Measurements from ENCODE around the gene GALNT18. TPM values are rescaled to one million over a fixed set of nuclear protein-coding genes. Genes with fewer than 3 reads are reported as not detected.

Gene GALNT18
- total and polyA plus RNA-seq, 5 donors = 17.5 to 32.2 (median 21.0) TPM

- WGBS = 45% methylated on average over 1 of the region's 1 CpG
- H3K27ac ChIP-seq (ENCODE audit: low read length) = peak overlapping the region; percentile 56
Measured at GRCh38 chr11:11588891-11589290, 32.9 kb downstream of the GALNT18 start.

DNA sequence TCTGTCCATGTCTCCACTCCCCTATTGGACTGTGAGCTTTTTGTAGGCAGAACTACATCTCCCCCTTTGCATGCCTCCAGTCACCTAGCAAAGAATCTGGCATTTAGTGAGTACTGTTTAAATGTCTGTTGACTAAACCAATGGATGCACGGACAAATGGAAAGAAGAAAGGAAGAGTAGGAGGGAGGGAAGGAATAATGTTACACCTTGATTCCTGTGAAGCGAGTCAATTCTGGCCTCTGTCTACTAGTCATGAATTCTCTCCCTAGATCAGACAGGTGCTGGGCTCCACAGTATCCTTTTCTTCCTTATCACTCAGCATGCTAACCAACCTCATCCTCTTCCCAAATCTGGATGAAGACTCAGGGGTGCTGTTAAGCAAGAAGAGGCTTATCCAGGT, 33.6 kb downstream of the GALNT18 start:
- ATAC-seq = no peak
- H3K27ac ChIP-seq (ENCODE audit: low read length) = no peak overlapping the region
- peaks cover 14% of the 10 kb centered on the region for H3K4me1 ChIP-seq (ENCODE audit: control insufficient read depth, insufficient read depth, low read length)
- 91% methylated on average over 2 of the region's 2 CpGs for WGBS
- no peaks in the 10 kb centered on the region for H3K27me3 ChIP-seq (ENCODE audit: control insufficient read depth, insufficient read depth)
- H3K4me3 ChIP-seq (ENCODE audit: low read length) = no peak overlapping the region
- intact Hi-C loops (cut with DNase I) = no loop called here
- no peaks in the 10 kb centered on the region for H3K9me3 ChIP-seq (ENCODE audit: control insufficient read depth, low read length)
- no peak for DNase-seq

More at GRCh38 chr11:11588891-11589290, 32.9 kb downstream of the GALNT18 start:
- intact Hi-C loops (cut with DNase I) = no loop called here
- ATAC-seq (no peak), DNase-seq (no peak)
- no peak overlapping the region for H3K4me3 ChIP-seq (ENCODE audit: low read length)
- H3K9me3 ChIP-seq (ENCODE audit: control insufficient read depth, low read length) = no peaks in the 10 kb centered on the region
- H3K4me1 ChIP-seq (ENCODE audit: control insufficient read depth, insufficient read depth, low read length) = peaks cover 16% of the 10 kb centered on the region
- H3K27me3 ChIP-seq (ENCODE audit: control insufficient read depth, insufficient read depth) = no peaks in the 10 kb centered on the region

DNA sequence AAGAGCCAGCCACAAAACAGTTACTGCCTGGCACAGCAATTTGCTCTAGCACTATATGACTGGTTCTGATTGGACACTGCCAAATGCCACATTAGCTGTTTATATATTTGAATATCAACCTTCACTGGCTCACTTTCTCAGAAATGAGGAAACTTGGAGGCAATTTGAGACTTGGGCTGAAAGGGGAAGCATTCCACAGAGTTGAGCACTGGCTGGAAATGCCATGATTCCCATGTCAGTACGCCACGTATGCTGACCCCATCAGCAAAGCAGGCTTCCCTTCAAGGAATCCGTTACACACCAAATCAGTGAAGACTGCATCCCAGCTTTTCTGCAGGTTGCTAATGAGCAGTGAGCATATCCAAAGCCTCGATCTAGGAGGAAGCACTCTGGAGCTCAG, 34.7 kb downstream of the GALNT18 start:
- DNase-seq (no peak), ATAC-seq (no peak)
- H3K27ac ChIP-seq (ENCODE audit: low read length) = no peak overlapping the region
- WGBS = 79% methylated on average over 4 of the region's 4 CpGs
- intact Hi-C loops (cut with DNase I) = no loop called here
- no peaks in the 10 kb centered on the region for H3K9me3 ChIP-seq (ENCODE audit: control insufficient read depth, low read length)
- H3K27me3 ChIP-seq (ENCODE audit: control insufficient read depth, insufficient read depth) = no peaks in the 10 kb centered on the region
- no peak overlapping the region for H3K4me3 ChIP-seq (ENCODE audit: low read length)
- peaks cover 19% of the 10 kb centered on the region for H3K4me1 ChIP-seq (ENCODE audit: control insufficient read depth, insufficient read depth, low read length)

- Histone ChIP-seq H3K9me3 (ENCODE audit: control insufficient read depth, low read length) (no peaks in the 10 kb centered on the region), H3K27me3 (ENCODE audit: control insufficient read depth, insufficient read depth) (no peaks in the 10 kb centered on the region), H3K4me3 (ENCODE audit: low read length) (no peak overlapping the region), H3K4me1 (ENCODE audit: control insufficient read depth, insufficient read depth, low read length) (peaks cover 22% of the 10 kb centered on the region), H3K27ac (ENCODE audit: low read length) (no peak overlapping the region)
- ATAC-seq (peak in 1 of 2 donors; percentile 47), DNase-seq (no peak)
- intact Hi-C loops (cut with DNase I) = no loop called here
- 66% methylated on average over 7 of the region's 7 CpGs for WGBS
Measured at GRCh38 chr11:11586465-11586864, 35.3 kb downstream of the GALNT18 start.

GRCh38 chr11:11584937-11585336, 36.9 kb downstream of the GALNT18 start:
- H3K4me1 ChIP-seq (ENCODE audit: control insufficient read depth, insufficient read depth, low read length) = peaks cover 26% of the 10 kb centered on the region
- ATAC-seq = no peak
- no peak for DNase-seq
- 92% methylated on average over 1 of the region's 1 CpG for WGBS
- intact Hi-C loops (cut with DNase I) = no loop called here
- H3K9me3 ChIP-seq (ENCODE audit: control insufficient read depth, low read length) = no peaks in the 10 kb centered on the region
- no peak overlapping the region for H3K4me3 ChIP-seq (ENCODE audit: low read length)
- H3K27ac ChIP-seq (ENCODE audit: low read length) = no peak overlapping the region
- no peaks in the 10 kb centered on the region for H3K27me3 ChIP-seq (ENCODE audit: control insufficient read depth, insufficient read depth)

- DNase-seq (no peak), ATAC-seq (no peak)
- Histone ChIP-seq H3K9me3 (ENCODE audit: control insufficient read depth, low read length) (no peaks in the 10 kb centered on the region), H3K4me1 (ENCODE audit: control insufficient read depth, insufficient read depth, low read length) (peaks cover 25% of the 10 kb centered on the region), H3K27me3 (ENCODE audit: control insufficient read depth, insufficient read depth) (no peaks in the 10 kb centered on the region), H3K27ac (ENCODE audit: low read length) (peak overlapping the region; percentile 42), H3K4me3 (ENCODE audit: low read length) (no peak overlapping the region)
- 72% methylated on average over 5 of the region's 5 CpGs for WGBS
- intact Hi-C loops (cut with DNase I) = no loop called here
Measured at GRCh38 chr11:11584530-11584810, 37.3 kb downstream of the GALNT18 start.

GRCh38 chr11:11583801-11584529, 37.8 kb downstream of the GALNT18 start:
- 73% methylated on average over 9 of the region's 9 CpGs for WGBS
- no peaks in the 10 kb centered on the region for H3K9me3 ChIP-seq (ENCODE audit: control insufficient read depth, low read length)
- DNase-seq (no peak), ATAC-seq (no peak)
- peaks cover 25% of the 10 kb centered on the region for H3K4me1 ChIP-seq (ENCODE audit: control insufficient read depth, insufficient read depth, low read length)
- peak overlapping the region; percentile 42 for H3K27ac ChIP-seq (ENCODE audit: low read length)
- no peak overlapping the region for H3K4me3 ChIP-seq (ENCODE audit: low read length)
- H3K27me3 ChIP-seq (ENCODE audit: control insufficient read depth, insufficient read depth) = no peaks in the 10 kb centered on the region
- intact Hi-C loops (cut with DNase I) = no loop called here

- Histone ChIP-seq H3K27ac (ENCODE audit: low read length) (peak overlapping the region; percentile 95), H3K9me3 (ENCODE audit: control insufficient read depth, low read length) (no peaks in the 10 kb centered on the region), H3K4me1 (ENCODE audit: control insufficient read depth, insufficient read depth, low read length) (peaks cover 24% of the 10 kb centered on the region), H3K4me3 (ENCODE audit: low read length) (no peak overlapping the region), H3K27me3 (ENCODE audit: control insufficient read depth, insufficient read depth) (no peaks in the 10 kb centered on the region)
- 65% methylated on average over 5 of the region's 5 CpGs for WGBS
- no peak for DNase-seq
- peak; percentile 6 to 62 for ATAC-seq
- intact Hi-C loops (cut with DNase I) = no loop called here
Measured at GRCh38 chr11:11582011-11582701, 39.6 kb downstream of the GALNT18 start.

GRCh38 chr11:11581481-11581880, 40.3 kb downstream of the GALNT18 start:
- intact Hi-C loops (cut with DNase I) = no loop called here
- 79% methylated on average over 4 of the region's 4 CpGs for WGBS
- no peaks in the 10 kb centered on the region for H3K9me3 ChIP-seq (ENCODE audit: control insufficient read depth, low read length)

DNA sequence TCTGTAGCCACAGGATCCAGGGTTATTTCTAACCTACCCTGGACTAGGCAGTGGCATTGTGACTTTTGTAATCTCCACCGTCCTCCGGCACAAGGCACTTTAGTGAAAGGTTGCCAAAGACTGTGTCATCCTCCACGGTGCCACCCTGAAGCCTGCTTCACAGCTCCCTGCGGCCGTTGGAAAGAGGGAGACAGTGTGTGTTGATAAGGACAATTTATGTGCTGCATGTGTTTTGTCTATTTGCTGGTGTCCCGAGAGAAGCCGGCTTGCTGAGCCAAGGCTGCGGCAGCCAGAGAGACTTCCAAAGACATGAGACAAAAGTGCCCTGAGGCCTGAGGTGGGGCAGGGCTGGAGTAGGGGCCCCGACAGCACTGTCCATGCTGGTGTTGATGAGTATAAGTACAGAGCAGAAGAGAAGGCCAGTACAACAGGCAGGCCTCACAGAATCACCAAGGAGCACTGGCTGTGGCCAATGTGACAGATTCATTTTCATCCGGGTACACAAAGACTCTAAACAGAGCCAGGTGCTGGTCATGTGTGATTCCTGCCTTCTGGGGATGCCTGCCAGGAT, 40.9 kb downstream of the GALNT18 start:
- DNase-seq (peak; percentile 26 to 69 (median 53)), ATAC-seq (peak; percentile 55 to 83)
- Histone ChIP-seq H3K27ac (ENCODE audit: low read length) (peak overlapping the region; percentile 76), H3K4me3 (ENCODE audit: low read length) (no peak overlapping the region), H3K27me3 (ENCODE audit: control insufficient read depth, insufficient read depth) (no peaks in the 10 kb centered on the region), H3K4me1 (ENCODE audit: control insufficient read depth, insufficient read depth, low read length) (peaks cover 24% of the 10 kb centered on the region), H3K9me3 (ENCODE audit: control insufficient read depth, low read length) (no peaks in the 10 kb centered on the region)
- 33% methylated on average over 10 of the region's 10 CpGs for WGBS
- intact Hi-C loops (cut with DNase I) = no loop called here

More at GRCh38 chr11:11581481-11581880, 40.3 kb downstream of the GALNT18 start:
- H3K4me1 ChIP-seq (ENCODE audit: control insufficient read depth, insufficient read depth, low read length) = peaks cover 24% of the 10 kb centered on the region
- H3K27me3 ChIP-seq (ENCODE audit: control insufficient read depth, insufficient read depth) = no peaks in the 10 kb centered on the region
- H3K4me3 ChIP-seq (ENCODE audit: low read length) = no peak overlapping the region
- no peak for ATAC-seq
- peak overlapping the region; percentile 76 for H3K27ac ChIP-seq (ENCODE audit: low read length)
- DNase-seq = no peak

GRCh38 chr11:11580012-11580411, 41.8 kb downstream of the GALNT18 start:
- DNase-seq = no peak
- H3K4me3 ChIP-seq (ENCODE audit: low read length) = no peak overlapping the region
- no peak for ATAC-seq
- no peaks in the 10 kb centered on the region for H3K27me3 ChIP-seq (ENCODE audit: control insufficient read depth, insufficient read depth)
- intact Hi-C loops (cut with DNase I) = no loop called here
- H3K4me1 ChIP-seq (ENCODE audit: control insufficient read depth, insufficient read depth, low read length) = peaks cover 24% of the 10 kb centered on the region
- 94% methylated on average over 5 of the region's 5 CpGs for WGBS
- H3K27ac ChIP-seq (ENCODE audit: low read length) = no peak overlapping the region
- no peaks in the 10 kb centered on the region for H3K9me3 ChIP-seq (ENCODE audit: control insufficient read depth, low read length)
